HepG2 (cell line): ENCODE measurements around the gene CDC42BPG. TPM values are rescaled to one million over a fixed set of nuclear protein-coding genes. Genes with fewer than 3 reads are reported as not detected.

Source experiments
- ADNP ChIP-seq: sonication (generic); formaldehyde crosslinking; IDR thresholded peaks from 2 replicates; pipeline ENCODE4 v1.4.0; 2020; ENCODE audit warnings: missing genetic modification reagents
- ARNT2 ChIP-seq: sonication (generic); formaldehyde crosslinking; IDR thresholded peaks from 2 replicates; pipeline ENCODE4 v1.8.0; 2022; ENCODE audit warnings: mild to moderate bottlenecking, low read depth, missing genetic modification reagents, moderate library complexity
- ATF7-NPFF ChIP-seq: sonication (generic); formaldehyde crosslinking; IDR thresholded peaks from 2 replicates; pipeline ENCODE4 v1.8.1; 2023; ENCODE audit warnings: mild to moderate bottlenecking, low read depth, missing genetic modification reagents, moderate library complexity
- CEBPG ChIP-seq: IDR thresholded peaks from 2 replicates; pipeline ENCODE4 v1.6.1; 2016
- DDIT3 ChIP-seq: sonication (generic); formaldehyde crosslinking; IDR thresholded peaks from 2 replicates; pipeline ENCODE4 v1.4.0; 2020; ENCODE audit warnings: mild to moderate bottlenecking, missing genetic modification reagents
- DNMT1 ChIP-seq: sonication (generic); formaldehyde crosslinking; IDR thresholded peaks from 2 replicates; pipeline ENCODE4 v1.5.1; 2020; ENCODE audit warnings: mild to moderate bottlenecking, missing genetic modification reagents
- DRAP1 ChIP-seq: IDR thresholded peaks from 2 replicates; pipeline ENCODE4 v1.6.1; 2016; ENCODE audit warnings: missing genetic modification reagents, missing compliant biosample characterization
- IRX3 ChIP-seq: sonication (generic); formaldehyde crosslinking; IDR thresholded peaks from 2 replicates; pipeline ENCODE4 v1.8.1; 2023; ENCODE audit warnings: mild to moderate bottlenecking, low read depth, missing genetic modification reagents, borderline replicate concordance
- JUND ChIP-seq: sonication (generic); formaldehyde crosslinking; IDR thresholded peaks from 2 replicates; pipeline ENCODE4 v1.8.0; 2022; ENCODE audit warnings: mild to moderate bottlenecking, missing genetic modification reagents
- KLF15 ChIP-seq: sonication (generic); formaldehyde crosslinking; IDR thresholded peaks from 2 replicates; pipeline ENCODE4 v1.8.1; 2023; ENCODE audit warnings: borderline replicate concordance, mild to moderate bottlenecking, inconsistent platforms, missing genetic modification reagents, mixed read lengths
- MAFF ChIP-seq: IDR thresholded peaks from 2 replicates; pipeline ENCODE4 v1.6.1; 2011; ENCODE audit warnings: low read depth, low read length, improper control_type of control experiment
- MATR3 ChIP-seq: sonication (generic); formaldehyde crosslinking; IDR thresholded peaks from 2 replicates; pipeline ENCODE4 v1.4.0; 2020; ENCODE audit warnings: missing genetic modification reagents
- MXD3 ChIP-seq: IDR thresholded peaks from 2 replicates; pipeline ENCODE4 v1.6.1; 2016; ENCODE audit warnings: mild to moderate bottlenecking, missing biosample characterization, missing genetic modification reagents
- NBN ChIP-seq: fragments of 450-650 bp; conservative IDR thresholded peaks from 2 replicates; pipeline ENCODE4 v1.6.1; 2017
- NKX3-1 ChIP-seq: sonication (generic); formaldehyde crosslinking; IDR thresholded peaks from 2 replicates; pipeline ENCODE4 v1.5.0; 2020; ENCODE audit warnings: missing genetic modification reagents
- NR0B2 ChIP-seq: sonication (generic); formaldehyde crosslinking; IDR thresholded peaks from 2 replicates; pipeline ENCODE4 v1.4.0; 2020; ENCODE audit warnings: mild to moderate bottlenecking, missing genetic modification reagents
- NR2F2 ChIP-seq: IDR thresholded peaks from 2 replicates; pipeline ENCODE4 v1.6.1; 2012; ENCODE audit warnings: low read depth, inconsistent platforms, borderline replicate concordance
- PITX1 ChIP-seq: sonication (generic); formaldehyde crosslinking; IDR thresholded peaks from 2 replicates; pipeline ENCODE4 v1.5.1; 2020; ENCODE audit warnings: mild to moderate bottlenecking, missing genetic modification reagents
- SNRNP70 ChIP-seq: fragments of 200-400 bp; formaldehyde crosslinking; IDR thresholded peaks from 2 replicates; pipeline ENCODE4 v1.6.1; 2017; ENCODE audit warnings: mild to moderate bottlenecking, low read depth, low read length, moderate library complexity
- SRSF1 ChIP-seq: fragments of 200-400 bp; formaldehyde crosslinking; optimal IDR thresholded peaks from 2 replicates; pipeline ENCODE3; 2017; ENCODE audit warnings: mild to moderate bottlenecking, low read depth, low read length, moderate library complexity
- ZBTB26 ChIP-seq: IDR thresholded peaks from 2 replicates; pipeline ENCODE4 v1.6.1; 2016; ENCODE audit warnings: missing compliant biosample characterization, missing genetic modification reagents, borderline replicate concordance
- ZFYVE20 ChIP-seq: sonication (generic); formaldehyde crosslinking; IDR thresholded peaks from 2 replicates; pipeline ENCODE4 v1.8.0; 2023; ENCODE audit warnings: low read depth, mild to moderate bottlenecking, moderate library complexity, missing genetic modification reagents, borderline replicate concordance
- ZMYM4 ChIP-seq: sonication (generic); formaldehyde crosslinking; IDR thresholded peaks from 2 replicates; pipeline ENCODE4 v1.8.1; 2023; ENCODE audit warnings: mild to moderate bottlenecking, missing genetic modification reagents
- ZNF232 ChIP-seq: sonication (generic); formaldehyde crosslinking; IDR thresholded peaks from 2 replicates; pipeline ENCODE4 v1.4.0; 2020; ENCODE audit warnings: missing genetic modification reagents, borderline replicate concordance
- ZNF263 ChIP-seq: sonication (generic); formaldehyde crosslinking; IDR thresholded peaks from 2 replicates; pipeline ENCODE4 v1.4.0; 2020; ENCODE audit warnings: missing genetic modification reagents
- ZNF543 ChIP-seq: sonication (generic); formaldehyde crosslinking; IDR thresholded peaks from 2 replicates; pipeline ENCODE4 v1.4.0; 2020; ENCODE audit warnings: mild to moderate bottlenecking, missing genetic modification reagents
- ZNF777 ChIP-seq: sonication (generic); formaldehyde crosslinking; IDR thresholded peaks from 2 replicates; pipeline ENCODE4 v1.4.0; 2020; ENCODE audit warnings: missing genetic modification reagents
- ZNF782 ChIP-seq: sonication (generic); formaldehyde crosslinking; IDR thresholded peaks from 2 replicates; pipeline ENCODE4 v1.4.0; 2020; ENCODE audit warnings: missing genetic modification reagents, mild to moderate bottlenecking, borderline replicate concordance
- ZSCAN12 ChIP-seq: sonication (generic); formaldehyde crosslinking; IDR thresholded peaks from 2 replicates; pipeline ENCODE4 v1.9.0; 2021; ENCODE audit warnings: mild to moderate bottlenecking, missing genetic modification reagents
- polyA plus RNA-seq, 8 experiments: library from polyadenylated mRNA; depleted of rRNA in 3 of 8; stranded (reverse) in 7 of 8; unstranded in 1 of 8; fragments of >200 nt; fragmentation: Illumina TruSeq in 4 of 8; extraction: Trizol in 4 of 8; gene quantifications; 2 replicates each; pipeline versions ENCODE4 v1.2.1 to v1.2.3, GENCODE V29; 2011 to 2016; ENCODE audit warnings: low read depth in 4 of 8, missing spikeins in 1 of 8, mixed read lengths in 1 of 8; ENCODE audit not compliant: insufficient read depth in 1 of 8
- total RNA-seq, 5 experiments: library from RNA; depleted of rRNA; stranded (reverse); fragments of >200 nt; fragmentation: Illumina TruSeq; extraction: Trizol; gene quantifications; 2 replicates each; pipeline ENCODE4 v1.2.3, GENCODE V29; 2016; ENCODE audit warnings: low read depth in 1 of 5

Gene CDC42BPG
- total and polyA plus RNA-seq, 2 of the 13 experiments (the other 11 are each of a cell fraction or from before 2014, with no cell fraction given), result 0.55 to 1.4 TPM

GRCh38 chr11:64885367-64886286, 41.2 kb upstream of the CDC42BPG start (continued):
- TF ChIP-seq JUND (CRISPR knock-in tag) (no peak), CEBPG (CRISPR knock-in tag) (peak; percentile 90), ZBTB26 (CRISPR knock-in tag) (no peak), NR2F2 (no peak), ZSCAN12 (CRISPR knock-in tag) (no peak), IRX3 (CRISPR knock-in tag) (no peak), ZNF782 (no peak), NBN (no peak), SRSF1 (no peak), ZNF232 (CRISPR knock-in tag) (no peak), ADNP (CRISPR knock-in tag) (no peak), MXD3 (CRISPR knock-in tag) (no peak), ZNF543 (CRISPR knock-in tag) (no peak), ZNF777 (CRISPR knock-in tag) (no peak), MAFF (no peak), DRAP1 (CRISPR knock-in tag) (0 out of 2 replicates have a peak, but pooled peaks have one; percentile 17), ZNF263 (CRISPR knock-in tag) (no peak), NR0B2 (CRISPR knock-in tag) (no peak), ARNT2 (no peak), SNRNP70 (no peak), KLF15 (CRISPR knock-in tag) (no peak), PITX1 (CRISPR knock-in tag) (peak; percentile 59; the same call in 1 of the 2 replicates), ZFYVE20 (CRISPR knock-in tag) (no peak), ATF7-NPFF (no peak), NKX3-1 (CRISPR knock-in tag) (no peak), DNMT1 (no peak), ZMYM4 (CRISPR knock-in tag) (no peak), DDIT3 (CRISPR knock-in tag) (no peak), MATR3 (CRISPR knock-in tag) (no peak)
